ENCODE results near the gene HOXA11. TPM values are rescaled to one million over a fixed set of nuclear protein-coding genes. Genes with fewer than 3 reads are reported as not detected.

HOXA11 gene
- total RNA-seq, 2 experiments from 2014 or later, result 0.13 to 0.18 TPM

GRCh38 chr7:27203365-27203953 is 18.4 kb upstream of the HOXA11 start:
- ATAC-seq (no peak), DNase-seq (no peak)
- H3K4me1 Mint-ChIP-seq (ENCODE audit: low read depth), result peaks cover 32% of the 10 kb centered on the region
- CTCF ChIA-PET, result interaction anchor here (0.9 kb wide), 1 partner anchor 543 kb away, joined by 3 read pairs; no protein-coding TSS in a partner anchor
- TF ChIP-seq CTCF (IDR thresholded peaks at IDR 0.05), result no peak
- no peaks in the 10 kb centered on the region for H3K9me3 Mint-ChIP-seq
- intact Hi-C loops (cut with micrococcal nuclease), result loop anchor here (5.0 to 10.0 kb wide), 2 partner anchors 36 to 721 kb away; partner anchors contain the start of gene HOXA9
- H3K27me3 Mint-ChIP-seq, result peaks cover 85% of the 10 kb centered on the region
- no peak overlapping the region for H3K4me3 Mint-ChIP-seq
- H3K36me3 Mint-ChIP-seq (ENCODE audit: low read depth), result no peaks in the 10 kb centered on the region
- no peak overlapping the region for H3K27ac Mint-ChIP-seq
- POLR2A ChIA-PET, result no interaction called here

GRCh38 chr7:27202862-27203134 is 17.8 kb upstream of the HOXA11 start:
- intact Hi-C loops (cut with micrococcal nuclease), result loop anchor here (5.0 to 10.0 kb wide), 2 partner anchors 35 to 722 kb away; partner anchors contain the start of gene HOXA9
- DNase-seq, result no peak
- no peak overlapping the region for H3K27ac Mint-ChIP-seq
- no peak for TF ChIP-seq CTCF (IDR thresholded peaks at IDR 0.05)
- CTCF ChIA-PET, result interaction anchor here (0.9 to 2.3 kb wide), 2 partner anchors 8 to 543 kb away, joined by 3 to 8 read pairs; no protein-coding TSS in a partner anchor
- H3K9me3 Mint-ChIP-seq, result no peaks in the 10 kb centered on the region
- no peaks in the 10 kb centered on the region for H3K36me3 Mint-ChIP-seq (ENCODE audit: low read depth)
- peaks cover 86% of the 10 kb centered on the region for H3K27me3 Mint-ChIP-seq
- POLR2A ChIA-PET, result no interaction called here
- ATAC-seq, result no peak
- H3K4me3 Mint-ChIP-seq, result no peak overlapping the region
- peaks cover 37% of the 10 kb centered on the region for H3K4me1 Mint-ChIP-seq (ENCODE audit: low read depth)

GRCh38 chr7:27202018-27202861 is 17.2 kb upstream of the HOXA11 start:
- ChIA-PET POLR2A (no interaction called here), CTCF (interaction anchor here (2.3 kb wide), 1 partner anchor 9 kb away, joined by 8 read pairs; no protein-coding TSS in a partner anchor)
- Mint-ChIP-seq H3K27ac (no peak overlapping the region), H3K4me3 (no peak overlapping the region), H3K9me3 (no peaks in the 10 kb centered on the region), H3K36me3 (ENCODE audit: low read depth) (no peaks in the 10 kb centered on the region), H3K27me3 (peaks cover 86% of the 10 kb centered on the region), H3K4me1 (ENCODE audit: low read depth) (peaks cover 37% of the 10 kb centered on the region)
- ATAC-seq, result no peak
- intact Hi-C loops (cut with micrococcal nuclease), result loop anchor here (5.0 to 10.0 kb wide), 2 partner anchors 35 to 723 kb away; partner anchors contain the start of gene HOXA9
- DNase-seq, result no peak
- no peak for TF ChIP-seq CTCF (IDR thresholded peaks at IDR 0.05)

GRCh38 chr7:27201580-27202017 is 16.6 kb upstream of the HOXA11 start:
- ATAC-seq (no peak), DNase-seq (no peak)
- Mint-ChIP-seq H3K27me3 (peaks cover 84% of the 10 kb centered on the region), H3K36me3 (ENCODE audit: low read depth) (no peaks in the 10 kb centered on the region), H3K27ac (no peak overlapping the region), H3K4me3 (no peak overlapping the region), H3K4me1 (ENCODE audit: low read depth) (peaks cover 37% of the 10 kb centered on the region), H3K9me3 (no peaks in the 10 kb centered on the region)
- ChIA-PET CTCF (interaction anchor here (2.3 kb wide), 1 partner anchor 9 kb away, joined by 8 read pairs; no protein-coding TSS in a partner anchor), POLR2A (interaction anchor here (0.5 kb wide), 1 partner anchor 219 kb away, joined by 3 read pairs; no protein-coding TSS in a partner anchor)
- intact Hi-C loops (cut with micrococcal nuclease), result loop anchor here (5.0 to 10.0 kb wide), 2 partner anchors 34 to 723 kb away; partner anchors contain the start of gene HOXA9
- no peak for TF ChIP-seq CTCF (IDR thresholded peaks at IDR 0.05)

Measured in activated CD8-positive, alpha-beta T cell treated with anti-CD3 and anti-CD28 coated beads for 36 hours (primary cell).